GM06990 (cell line): ENCODE measurements around the gene NBL1.

Experiments
- DNase-seq: peaks from one replicate; pipeline ENCODE4 v3.0.0-alpha.2; 2011; ENCODE audit not compliant: insufficient read length; ENCODE audit errors: extremely low read depth
- H3K27me3 ChIP-seq: replicated peaks from 2 replicates; pipeline ENCODE4 v1.6.0; 2011; ENCODE audit warnings: low read length; ENCODE audit not compliant: control insufficient read depth, insufficient read depth
- H3K36me3 ChIP-seq: 2 replicates; pipeline ENCODE4 v1.5.1; 2011; ENCODE audit warnings: low read length; ENCODE audit not compliant: control insufficient read depth, insufficient read depth
- H3K4me3 ChIP-seq: replicated peaks from 2 replicates; pipeline ENCODE4 v1.5.1; 2011; ENCODE audit warnings: low read depth, mild to moderate bottlenecking, control low read depth, low read length
- TF ChIP-seq, protein P1 (sequence below): IDR thresholded peaks from 2 replicates; pipeline ENCODE4 v1.5.1; 2011; ENCODE audit warnings: low read length, control low read depth, mild to moderate bottlenecking, inconsistent platforms; ENCODE audit not compliant: insufficient read depth, poor library complexity, severe bottlenecking

The NBL1 gene

DNA sequence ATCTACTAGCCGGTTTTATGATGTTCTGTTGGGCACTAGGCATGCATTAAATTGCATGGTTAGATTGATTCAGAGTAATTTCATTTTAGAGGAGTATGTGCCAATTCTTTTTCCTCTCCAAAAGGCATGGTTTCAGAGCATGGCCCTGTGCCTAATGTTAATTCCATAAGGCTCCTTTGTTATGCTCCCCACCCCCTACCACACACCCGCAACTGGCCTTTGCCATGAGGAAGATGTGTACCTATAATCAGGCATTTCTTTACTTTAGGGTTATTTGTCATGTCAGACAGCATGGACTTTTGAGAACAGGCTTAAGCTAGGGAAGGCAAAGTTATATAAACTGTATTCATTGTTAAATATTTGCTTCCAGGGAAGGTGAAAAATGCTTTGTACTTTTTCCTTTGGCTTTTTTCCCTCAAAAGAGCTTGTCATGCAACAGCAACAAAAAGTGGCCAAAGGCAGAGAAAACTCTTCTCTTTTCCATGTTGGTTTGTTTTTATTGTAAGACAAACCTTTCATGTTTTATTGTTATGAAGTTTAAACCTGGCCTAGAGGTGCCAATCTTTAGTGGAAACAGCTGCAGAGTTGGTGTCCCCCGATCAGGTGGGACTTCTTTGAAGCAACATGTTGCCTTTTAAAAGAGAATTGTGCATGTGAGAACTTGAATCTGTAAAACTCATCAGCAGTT lies 24.3 kb upstream of the NBL1 start:
- no peaks in the 10 kb centered on the region for H3K27me3 ChIP-seq
- H3K36me3 ChIP-seq: peaks cover 6% of the 10 kb centered on the region
- TF ChIP-seq, protein P1, sequence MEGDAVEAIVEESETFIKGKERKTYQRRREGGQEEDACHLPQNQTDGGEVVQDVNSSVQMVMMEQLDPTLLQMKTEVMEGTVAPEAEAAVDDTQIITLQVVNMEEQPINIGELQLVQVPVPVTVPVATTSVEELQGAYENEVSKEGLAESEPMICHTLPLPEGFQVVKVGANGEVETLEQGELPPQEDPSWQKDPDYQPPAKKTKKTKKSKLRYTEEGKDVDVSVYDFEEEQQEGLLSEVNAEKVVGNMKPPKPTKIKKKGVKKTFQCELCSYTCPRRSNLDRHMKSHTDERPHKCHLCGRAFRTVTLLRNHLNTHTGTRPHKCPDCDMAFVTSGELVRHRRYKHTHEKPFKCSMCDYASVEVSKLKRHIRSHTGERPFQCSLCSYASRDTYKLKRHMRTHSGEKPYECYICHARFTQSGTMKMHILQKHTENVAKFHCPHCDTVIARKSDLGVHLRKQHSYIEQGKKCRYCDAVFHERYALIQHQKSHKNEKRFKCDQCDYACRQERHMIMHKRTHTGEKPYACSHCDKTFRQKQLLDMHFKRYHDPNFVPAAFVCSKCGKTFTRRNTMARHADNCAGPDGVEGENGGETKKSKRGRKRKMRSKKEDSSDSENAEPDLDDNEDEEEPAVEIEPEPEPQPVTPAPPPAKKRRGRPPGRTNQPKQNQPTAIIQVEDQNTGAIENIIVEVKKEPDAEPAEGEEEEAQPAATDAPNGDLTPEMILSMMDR: no peak

DNA sequence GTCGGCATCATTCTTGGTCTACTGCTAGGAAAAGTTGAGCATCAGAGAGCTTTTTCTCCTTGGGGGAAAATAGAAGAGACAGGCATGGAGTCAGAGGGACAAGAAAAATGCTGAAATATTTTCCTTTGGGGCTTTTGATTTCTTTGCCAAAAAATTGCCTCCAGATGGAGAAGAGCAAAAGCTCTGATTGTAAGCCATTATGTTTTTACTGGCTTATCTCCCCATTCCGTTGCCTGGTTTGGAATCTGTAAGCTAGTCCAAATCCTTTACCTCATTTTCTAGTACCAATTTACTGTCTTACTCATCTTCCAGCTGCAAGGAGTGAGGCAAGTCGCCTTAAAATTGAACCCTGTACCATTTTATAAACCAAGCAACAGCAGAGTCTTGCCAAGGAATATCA lies 23.3 kb upstream of the NBL1 start:
- TF ChIP-seq, protein P1: no peak
- Histone ChIP-seq H3K4me3 (no peak overlapping the region), H3K36me3 (peaks cover 6% of the 10 kb centered on the region), H3K27me3 (no peaks in the 10 kb centered on the region)
- no peak for DNase-seq

More for the DNA sequence above, 24.3 kb upstream of the NBL1 start:
- no peak for DNase-seq
- no peak overlapping the region for H3K4me3 ChIP-seq

DNA sequence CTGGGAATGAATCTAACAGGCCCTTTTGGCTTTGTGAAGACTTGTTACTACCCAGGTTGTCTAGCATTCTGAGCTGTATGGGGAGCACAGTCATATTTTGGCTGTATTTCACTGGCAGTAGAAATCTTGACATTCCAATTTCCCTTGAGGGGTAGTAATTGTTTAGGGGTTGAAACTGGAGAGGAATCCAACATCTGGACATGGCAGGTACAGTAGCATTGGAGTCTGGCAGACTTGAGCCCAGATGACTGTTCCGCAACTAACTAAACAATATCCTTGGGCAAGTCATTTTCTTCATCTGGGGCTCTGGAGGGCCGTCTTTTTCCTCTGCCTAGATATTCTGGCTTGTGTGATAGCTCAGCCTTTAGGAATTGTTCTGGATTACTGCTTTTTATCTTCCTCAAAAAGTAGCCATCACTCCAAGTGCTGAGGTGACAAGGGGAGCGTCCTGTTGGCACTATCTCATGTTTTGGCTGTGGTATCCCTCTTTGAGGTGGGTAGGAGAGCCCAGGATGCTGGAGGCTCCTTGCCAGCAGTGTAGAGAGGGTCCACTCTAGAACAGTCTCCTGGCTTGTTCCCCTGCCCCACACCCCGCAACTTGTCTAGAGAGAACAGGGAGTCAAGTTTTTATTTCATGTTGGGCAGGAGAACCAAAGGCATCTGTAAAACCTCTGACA lies 22.7 kb upstream of the NBL1 start:
- no peak overlapping the region for H3K4me3 ChIP-seq
- TF ChIP-seq, protein P1: no peak
- no peak for DNase-seq
- H3K36me3 ChIP-seq: peaks cover 7% of the 10 kb centered on the region
- H3K27me3 ChIP-seq: no peaks in the 10 kb centered on the region

DNA sequence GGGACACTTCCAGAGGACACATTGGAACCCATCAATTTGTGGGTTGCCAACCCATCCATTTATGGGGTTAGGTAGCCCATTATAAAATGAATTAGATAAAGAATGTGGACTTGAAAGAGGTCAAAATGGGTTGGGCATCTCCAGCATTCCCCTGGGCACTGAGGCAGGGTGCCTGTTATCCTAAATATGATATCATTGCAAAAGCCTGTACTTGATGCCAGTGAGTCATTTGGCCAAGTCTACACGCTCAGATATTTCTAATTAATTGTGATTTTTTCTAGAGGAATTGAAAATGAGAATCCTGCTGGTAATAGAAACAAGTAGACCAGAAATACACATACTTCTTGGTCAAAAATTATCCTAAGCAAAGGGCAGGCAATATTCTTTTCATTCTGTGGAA lies 21.9 kb upstream of the NBL1 start:
- H3K36me3 ChIP-seq: peaks cover 11% of the 10 kb centered on the region
- DNase-seq: no peak
- H3K27me3 ChIP-seq: no peaks in the 10 kb centered on the region
- H3K4me3 ChIP-seq: no peak overlapping the region
- TF ChIP-seq, protein P1: no peak

DNA sequence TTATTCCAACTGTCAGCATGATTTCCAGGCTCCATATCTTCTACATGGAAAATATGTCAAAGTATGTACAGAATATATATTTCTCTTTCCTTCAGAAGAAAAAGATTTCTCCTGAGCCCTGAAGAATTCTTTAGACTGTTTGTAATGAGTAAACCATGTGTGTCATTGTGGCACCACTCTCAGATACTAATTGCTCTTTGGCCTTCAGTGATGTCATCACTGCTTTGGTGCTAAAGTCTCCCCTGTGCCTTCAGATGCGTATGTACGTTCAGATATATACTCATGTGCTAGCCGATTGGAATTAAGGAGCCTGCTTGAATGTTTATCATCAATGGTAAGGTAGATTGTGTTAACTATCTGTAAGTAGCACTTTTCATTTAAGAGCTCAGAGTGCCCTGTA lies 20.6 kb upstream of the NBL1 start:
- TF ChIP-seq, protein P1: no peak
- no peak for DNase-seq
- Histone ChIP-seq H3K36me3 (peaks cover 13% of the 10 kb centered on the region), H3K4me3 (no peak overlapping the region), H3K27me3 (no peaks in the 10 kb centered on the region)
